HG03432 (cell line): Measurements from ENCODE around the gene ANKRD18A.
"Not testable (repeated sequence)": the region's sequence is repeated elsewhere in the genome, so short reads cannot be mapped to it uniquely, and the experiment has no call there.

Experiments used
- ATAC-seq: cut with Tn5 transposase; IDR thresholded peaks from one replicate; pipeline ENCODE4 v1.9.1; 2021; ENCODE audit warnings: mild to moderate bottlenecking, moderate library complexity; ENCODE audit not compliant: unreplicated experiment

ANKRD18A gene

DNA sequence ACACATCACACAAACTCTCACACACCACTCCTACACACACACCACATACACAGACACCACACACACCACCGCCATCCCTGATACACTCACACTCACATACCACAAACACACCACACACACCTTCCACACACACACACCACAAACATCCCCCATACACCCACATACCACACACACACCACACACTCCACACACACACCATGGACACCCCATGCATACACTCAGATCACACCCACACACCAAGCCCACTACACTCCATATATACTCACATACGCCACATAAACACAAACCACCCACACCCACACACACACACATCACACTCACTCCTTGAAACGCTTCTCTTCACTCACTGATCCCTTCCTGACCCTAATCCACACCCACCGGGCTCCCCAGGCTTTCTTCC, 9.1 kb upstream of the ANKRD18A start:
- ATAC-seq = no peak

DNA sequence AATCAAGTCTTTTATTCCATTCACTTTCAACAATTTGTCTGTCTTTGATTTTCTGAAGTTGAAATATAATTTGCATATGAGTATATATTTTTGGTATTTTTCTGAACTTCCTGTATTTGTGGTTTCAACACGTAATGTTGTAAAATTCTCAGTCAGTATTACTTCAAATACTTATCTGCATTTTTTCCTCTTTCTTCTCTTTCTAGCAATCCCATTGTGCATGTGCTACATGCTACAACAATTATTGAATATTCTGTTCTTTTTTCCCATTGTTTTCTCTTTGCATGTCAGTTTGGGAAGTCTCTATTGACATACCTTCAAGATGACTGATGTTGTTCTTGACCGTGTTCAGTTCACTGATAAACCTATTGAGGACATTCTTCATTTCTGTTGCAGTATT, 5.6 kb upstream of the ANKRD18A start:
- ATAC-seq = no peak

DNA sequence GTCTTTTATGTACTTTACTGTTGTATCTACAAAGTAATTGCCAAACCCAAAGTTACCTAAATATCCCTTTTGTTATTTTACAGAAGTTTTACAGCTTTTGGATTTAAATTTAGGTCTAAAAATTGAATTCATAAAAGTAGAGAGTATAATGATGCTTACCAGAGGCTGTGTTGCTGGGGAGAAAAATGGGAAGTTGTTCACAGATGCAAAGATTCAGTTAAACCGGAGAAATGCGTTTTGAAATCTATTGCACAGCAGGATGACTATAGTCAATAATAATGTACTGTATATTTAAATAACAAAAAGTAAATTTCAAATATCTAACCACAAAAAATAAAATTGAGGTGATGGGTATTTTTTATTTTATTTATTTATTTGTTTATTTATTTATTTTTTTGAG, 2.6 kb upstream of the ANKRD18A start:
- no peak for ATAC-seq

DNA sequence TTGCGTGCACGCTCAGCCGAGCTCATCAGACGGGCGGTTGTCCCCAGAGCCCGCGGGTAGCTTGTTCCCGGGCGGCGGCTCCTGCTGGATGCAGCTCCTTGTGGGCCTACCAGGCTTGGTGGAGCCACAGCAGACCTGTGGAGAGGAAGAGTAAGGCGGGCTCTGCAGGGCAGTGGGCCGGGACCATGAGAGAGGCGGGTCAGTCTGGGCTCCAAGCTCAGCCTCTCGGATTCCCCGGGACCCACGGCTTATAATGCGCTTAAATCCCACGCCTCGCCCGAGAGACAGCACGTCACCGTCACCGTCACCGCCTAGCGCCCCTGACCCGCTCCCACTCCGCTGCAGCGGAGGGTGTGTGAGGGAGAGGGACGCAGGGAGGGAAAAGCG, 1.9 kb upstream of the ANKRD18A start:
- ATAC-seq = no peak

DNA sequence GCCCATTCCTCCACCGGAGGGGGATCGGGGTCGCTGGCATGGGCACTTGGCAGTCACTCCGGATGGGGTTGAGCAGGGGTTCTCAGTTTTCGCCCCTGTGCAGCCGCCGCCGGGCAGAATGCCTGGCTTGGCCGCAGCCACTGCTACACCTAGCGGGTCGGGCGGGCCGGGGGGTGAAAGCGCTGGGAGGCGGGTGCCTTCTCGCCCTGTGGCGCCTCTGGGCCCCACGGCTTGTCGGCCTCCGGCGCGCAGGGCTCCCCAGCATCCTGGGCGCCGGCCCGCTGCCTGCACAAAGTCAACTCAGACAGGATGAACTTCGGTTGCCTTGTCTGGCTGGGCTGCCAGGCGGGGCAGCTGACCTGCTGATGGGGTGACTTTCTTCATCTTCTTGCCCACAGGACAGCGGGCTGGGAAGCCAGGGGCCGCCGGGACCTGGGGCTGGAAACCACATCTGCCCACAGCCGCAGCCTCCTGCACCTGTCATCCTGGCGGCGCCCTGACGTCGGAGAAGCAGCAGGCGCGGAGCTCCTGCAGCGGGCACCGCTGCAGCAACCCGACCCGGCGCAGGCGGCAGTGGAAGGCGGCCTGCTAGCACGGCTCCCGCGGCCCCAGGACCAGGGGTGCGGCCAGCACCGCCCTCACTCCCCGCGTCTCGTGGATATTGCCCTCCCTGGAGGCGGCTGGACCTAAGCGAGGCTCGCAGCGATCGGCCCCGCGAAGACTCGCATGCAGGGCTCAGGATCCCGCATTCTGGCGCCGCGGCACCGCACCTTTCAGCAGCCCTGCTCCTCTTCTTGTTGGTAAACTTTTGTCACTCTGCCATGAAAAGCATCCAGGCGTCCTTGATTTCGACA, 1.3 kb upstream of the ANKRD18A start:
- peak; percentile 35 for ATAC-seq

DNA sequence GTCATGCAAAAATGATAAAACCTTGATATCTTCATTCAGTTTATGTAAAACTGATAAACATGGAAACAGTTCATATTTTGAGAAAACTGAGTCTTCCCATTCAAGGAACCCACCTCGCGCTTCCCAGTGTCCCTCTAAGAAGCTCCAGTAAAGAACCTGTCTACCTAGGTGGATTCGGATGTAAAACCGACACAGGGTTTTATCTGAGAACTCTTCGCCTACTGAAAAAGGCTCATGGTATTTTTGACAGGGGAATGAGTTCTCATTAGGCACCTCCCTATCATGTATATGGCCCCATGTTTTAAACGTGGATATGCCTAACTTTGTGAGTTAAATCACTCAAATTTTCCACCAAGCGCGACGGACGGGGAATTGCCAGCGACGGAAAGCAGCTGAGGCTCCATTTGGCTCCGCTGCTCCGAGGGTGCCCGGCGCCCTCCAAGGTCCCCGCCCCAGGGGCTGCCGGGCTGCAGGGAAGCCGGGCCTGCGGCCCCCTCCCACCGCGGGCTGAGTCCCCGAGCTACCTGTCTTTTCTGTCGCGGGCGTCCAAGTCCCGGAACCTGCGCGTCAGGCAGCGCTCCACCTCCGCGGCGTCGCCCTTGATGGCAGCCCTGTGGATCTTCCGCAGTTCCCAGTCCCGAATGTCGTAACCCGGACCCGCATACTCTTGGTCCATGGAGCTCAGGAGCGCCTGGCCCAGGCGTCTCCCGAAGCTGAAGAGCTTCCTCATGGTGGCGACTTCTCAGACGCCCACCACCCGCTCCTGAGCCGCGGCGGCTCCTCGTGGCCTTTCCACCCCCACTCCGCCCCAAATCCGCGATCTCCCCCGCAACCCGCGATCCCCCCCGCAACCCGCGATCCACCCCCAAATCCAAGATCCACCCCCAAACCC, 594 bp downstream of the ANKRD18A start:
- no peak for ATAC-seq

DNA sequence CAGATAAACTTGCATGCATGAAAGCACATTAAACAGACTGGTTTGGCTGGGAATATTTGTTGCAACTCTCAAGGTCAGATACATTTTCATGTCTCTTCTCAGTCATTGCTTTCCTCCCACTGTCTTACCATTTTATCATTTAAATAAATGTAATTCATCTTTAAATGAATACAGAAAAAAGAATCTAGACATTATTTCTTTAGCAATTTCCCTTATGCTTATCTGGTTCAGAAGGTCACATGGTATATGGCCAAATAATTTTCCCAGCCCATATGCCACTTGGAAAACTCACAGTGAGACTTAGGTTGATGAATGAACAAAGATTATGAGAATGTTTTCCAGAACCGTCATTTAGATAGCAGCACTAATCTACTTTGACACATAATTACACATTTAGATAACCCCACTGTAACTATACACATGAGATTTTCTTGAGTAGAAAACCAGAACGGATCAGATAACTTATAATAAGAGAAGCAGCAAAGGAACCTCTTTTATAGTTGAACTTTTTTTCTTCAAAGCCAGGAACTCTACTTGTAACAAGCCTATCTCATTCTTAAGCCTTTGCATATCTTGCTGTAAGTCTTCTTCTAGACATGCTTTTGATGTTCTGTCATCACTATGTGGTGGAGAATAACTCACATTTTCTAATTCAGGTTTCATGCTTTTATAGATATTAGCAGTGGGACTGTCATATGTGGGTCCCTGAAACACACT, 22.2 kb downstream of the ANKRD18A start:
- ATAC-seq = not testable (repeated sequence)

DNA sequence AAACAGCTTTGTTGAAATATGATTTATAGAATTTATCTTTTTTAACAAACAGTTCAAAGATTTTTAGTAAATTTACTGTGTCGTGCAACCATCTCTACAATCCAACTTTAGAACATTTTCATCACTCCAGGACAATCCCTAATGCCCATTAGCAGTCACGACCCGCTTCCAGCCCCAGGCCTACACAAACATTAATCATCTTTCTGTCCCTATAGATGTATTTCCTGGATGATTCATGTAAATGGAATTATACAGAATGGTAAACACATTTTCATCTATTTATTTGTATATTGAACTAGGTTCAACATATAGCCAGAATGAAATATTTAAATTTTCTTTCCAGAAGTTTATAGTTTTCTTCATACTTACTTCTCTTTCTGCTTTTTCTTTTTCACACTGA, 25.3 kb downstream of the ANKRD18A start:
- ATAC-seq = not testable (repeated sequence)

DNA sequence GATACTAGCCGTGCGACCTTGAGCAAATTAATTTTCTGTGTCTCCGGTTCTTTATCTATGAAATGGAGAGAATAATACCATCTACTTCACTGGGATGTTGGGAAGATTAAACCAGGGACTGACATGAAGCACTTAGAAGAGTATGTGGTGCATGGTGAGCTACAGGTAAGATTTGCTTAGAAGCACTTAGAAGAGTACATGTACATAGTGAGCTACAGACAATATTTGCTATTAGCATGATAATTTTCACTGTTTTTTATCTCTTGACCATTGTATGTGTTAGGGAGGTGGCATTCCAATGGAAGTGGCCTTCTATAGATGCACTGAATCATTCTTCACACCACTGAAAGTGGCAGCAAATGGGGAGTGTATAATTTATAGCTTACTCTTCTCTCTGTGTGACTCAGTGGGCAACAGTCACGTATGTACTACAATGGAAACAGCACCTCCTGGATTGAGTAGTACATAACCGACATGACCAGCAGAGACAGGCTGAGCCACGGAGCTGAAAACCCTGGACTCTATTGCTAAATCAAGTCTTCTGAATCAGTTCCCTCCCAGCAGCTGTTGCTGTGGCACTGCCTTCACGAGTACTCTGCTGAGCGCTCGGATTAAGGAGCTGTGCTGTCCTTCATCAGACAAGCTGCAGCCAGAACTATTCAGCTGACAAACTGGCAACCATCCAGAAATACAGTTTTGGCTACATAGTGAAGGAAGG, 28.9 kb downstream of the ANKRD18A start:
- ATAC-seq = not testable (repeated sequence)

DNA sequence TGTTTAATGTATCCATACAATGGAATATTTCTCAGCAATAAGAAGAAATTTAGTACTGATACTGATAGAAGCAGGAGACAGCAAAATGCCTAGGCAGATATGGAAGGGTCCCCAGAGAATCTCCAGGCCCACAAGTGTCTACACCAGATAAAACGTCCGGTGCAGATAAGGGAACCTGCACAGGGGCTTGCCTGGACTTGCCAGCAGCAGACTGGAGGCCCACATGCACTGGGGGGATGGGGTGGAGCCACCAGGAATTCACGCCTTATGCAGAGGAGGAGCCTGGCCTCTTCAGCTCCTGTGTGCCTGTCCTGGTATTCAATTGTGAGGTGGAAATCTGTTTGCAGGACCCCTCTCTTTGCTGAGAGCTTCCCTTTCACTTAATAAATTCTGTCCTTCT, 36.6 kb downstream of the ANKRD18A start:
- ATAC-seq = not testable (repeated sequence)

DNA sequence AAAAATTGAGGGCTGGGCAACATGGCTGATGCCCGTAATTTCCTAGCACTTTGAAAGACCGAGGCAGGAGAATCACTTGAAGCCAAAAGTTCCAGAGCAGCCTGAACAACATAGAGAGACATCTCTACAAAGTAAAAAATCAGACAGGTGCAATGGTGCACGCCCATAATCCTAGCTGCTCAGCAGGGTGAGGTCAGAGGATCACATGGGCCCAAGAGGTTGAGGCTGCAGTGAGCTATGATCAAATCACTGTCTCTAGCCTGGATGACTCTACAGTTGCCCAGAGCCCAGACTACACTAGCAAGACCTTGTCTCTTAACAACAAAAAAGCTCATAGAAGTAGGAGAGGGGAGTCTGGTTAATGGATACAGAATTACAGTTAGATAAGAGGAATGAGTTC, 40.3 kb downstream of the ANKRD18A start:
- ATAC-seq = not testable (repeated sequence)

DNA sequence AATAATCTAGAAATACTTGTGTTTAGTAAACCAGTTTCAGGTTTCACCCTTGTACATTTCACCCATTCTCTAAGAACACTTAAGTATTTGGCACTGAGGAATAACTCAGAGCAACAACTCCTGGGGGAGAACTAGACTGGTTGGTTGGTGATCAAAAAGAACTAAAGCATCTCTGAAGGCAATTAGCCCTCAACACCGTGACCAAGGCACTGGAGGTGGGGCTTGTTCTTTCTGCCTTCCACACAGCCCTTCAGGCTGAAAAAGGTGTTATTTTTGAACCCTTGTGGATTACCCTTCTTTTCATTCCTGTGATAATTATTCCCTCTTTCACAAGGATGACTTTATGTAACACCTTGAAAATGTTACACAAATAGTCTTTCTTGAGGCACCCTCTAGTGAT, 44.2 kb downstream of the ANKRD18A start:
- ATAC-seq = not testable (repeated sequence)

DNA sequence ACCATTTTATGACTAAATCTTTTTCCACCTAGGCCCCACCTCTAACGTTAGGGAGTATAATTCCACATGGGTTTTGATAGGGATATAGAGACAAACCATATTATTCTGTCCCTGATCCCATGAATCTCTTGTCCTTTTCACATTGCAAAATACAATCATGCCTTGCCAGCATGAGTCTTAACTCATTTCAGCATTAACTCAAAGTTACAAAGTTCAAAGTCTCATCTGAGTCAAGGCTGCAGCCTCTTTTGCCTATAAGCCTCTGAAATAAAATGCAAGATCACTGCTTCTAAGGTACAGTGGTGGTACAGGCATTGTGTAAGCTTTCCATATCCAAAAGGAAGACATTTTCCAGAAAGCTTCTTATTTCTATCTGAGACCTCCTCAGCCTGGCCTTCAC, 54.3 kb downstream of the ANKRD18A start:
- ATAC-seq = not testable (repeated sequence)

DNA sequence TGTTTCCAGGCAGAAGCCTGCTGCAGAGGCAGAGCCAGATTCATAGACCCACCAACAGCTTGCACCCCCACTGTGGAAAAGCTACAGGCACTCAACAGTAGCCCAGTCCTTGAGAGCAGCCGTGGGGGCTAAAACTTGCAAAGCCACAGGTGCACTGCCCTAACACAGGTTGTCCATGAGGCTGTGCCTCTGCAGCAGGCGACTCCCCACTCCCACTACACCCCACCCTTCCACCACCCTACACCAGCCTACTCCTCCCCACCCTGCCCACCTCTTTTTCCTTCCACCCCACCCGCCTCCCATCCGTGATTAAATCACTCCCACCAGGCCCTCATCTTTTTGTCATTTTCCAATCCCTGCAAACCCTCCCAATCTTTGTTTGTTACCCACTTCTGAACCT, 55.2 kb downstream of the ANKRD18A start:
- ATAC-seq = not testable (repeated sequence)

DNA sequence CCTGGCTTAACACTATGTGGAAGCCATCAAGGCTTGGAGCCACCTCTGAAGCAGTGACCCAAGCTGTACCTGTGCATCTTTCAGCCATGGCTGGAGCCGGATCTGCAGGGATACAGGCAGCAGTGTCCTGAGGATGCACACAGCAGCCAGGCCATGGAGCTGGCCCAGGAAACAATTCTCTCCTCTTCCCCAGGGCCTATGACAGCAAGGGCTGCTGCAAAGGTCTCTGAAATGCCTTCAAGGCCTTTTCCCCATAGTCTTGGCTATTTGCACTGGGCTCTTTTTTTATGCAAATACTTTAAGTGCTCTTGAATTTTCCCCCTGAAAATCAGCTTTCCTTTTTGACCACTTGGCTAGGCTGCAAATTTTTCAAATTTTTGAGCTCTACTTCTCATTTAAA, 56.5 kb downstream of the ANKRD18A start:
- ATAC-seq = not testable (repeated sequence)

DNA sequence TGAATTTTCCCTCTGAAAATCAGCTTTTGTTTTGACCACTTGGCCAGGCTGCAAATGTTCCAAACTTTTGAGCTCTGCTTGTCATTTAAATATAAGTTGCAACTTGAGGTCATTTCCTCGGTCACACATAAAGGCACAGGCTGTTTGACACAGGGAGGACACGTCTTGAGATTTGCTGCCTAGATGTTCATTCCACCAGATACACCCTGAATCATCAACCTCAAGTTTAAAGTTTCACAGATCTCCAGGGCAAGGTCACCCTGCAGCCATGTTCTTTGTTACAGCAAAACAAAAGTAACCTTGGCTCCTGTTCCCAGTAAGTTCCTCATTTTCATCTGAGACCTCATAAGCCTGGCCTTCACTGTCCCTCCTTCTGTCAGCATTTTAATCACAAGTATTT, 59.3 kb downstream of the ANKRD18A start:
- not testable (repeated sequence) for ATAC-seq

DNA sequence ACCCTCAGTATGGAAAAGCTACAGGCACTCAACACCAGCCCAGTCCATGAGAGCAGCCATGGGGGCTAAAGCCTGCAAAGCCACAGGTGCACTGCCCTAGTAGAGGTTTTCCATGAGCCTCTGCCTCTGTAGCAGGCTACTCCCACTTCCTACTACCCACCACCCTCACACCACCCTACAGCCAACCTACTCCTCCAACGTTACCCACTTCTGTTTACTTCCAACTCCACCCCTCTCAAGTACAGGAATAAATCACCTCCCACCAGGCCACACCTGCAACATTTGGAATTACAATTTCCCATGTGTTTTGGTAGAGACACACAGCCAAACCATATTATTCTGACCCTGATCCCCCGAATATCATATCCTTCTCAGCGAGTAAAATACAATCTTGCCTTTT, 61.2 kb downstream of the ANKRD18A start:
- ATAC-seq = not testable (repeated sequence)

DNA sequence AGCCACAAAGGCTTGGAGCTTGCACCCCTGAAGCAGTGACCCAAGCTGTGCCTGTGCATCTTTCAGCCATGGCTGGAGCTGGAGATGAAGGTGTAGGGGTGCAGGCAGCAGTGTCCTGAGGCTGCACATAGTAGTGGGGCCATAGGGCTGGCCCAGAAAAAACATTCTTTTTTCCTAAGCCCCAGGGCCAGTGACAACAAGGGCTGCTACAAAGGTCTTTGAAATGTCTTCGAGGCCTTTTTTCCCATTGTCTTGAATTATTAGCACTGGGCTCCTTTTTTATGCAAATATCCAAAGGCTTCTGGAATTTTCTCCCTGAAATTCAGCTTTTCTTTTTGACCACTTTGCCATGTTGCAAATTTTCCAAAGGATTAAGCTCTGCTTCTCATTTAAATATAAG, 62.6 kb downstream of the ANKRD18A start:
- ATAC-seq = not testable (repeated sequence)

DNA sequence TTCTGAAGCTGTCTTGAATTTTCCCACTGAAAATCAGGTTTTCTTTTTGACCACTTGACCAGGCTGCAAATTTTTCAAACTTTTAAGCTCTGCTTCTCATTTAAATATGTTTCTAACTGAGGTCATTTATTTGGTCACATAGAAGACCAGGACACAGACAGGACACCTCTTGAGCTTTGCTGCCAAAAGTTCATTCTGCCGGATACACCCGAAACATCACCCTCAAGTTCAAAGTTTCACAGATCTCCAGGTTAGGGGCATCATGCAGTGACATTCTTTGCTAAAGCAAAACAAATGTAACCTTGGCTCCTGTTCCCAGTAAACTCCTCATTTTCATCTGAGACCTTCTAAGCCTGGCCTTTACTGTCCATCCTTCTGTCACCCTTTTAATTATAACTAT, 65.4 kb downstream of the ANKRD18A start:
- ATAC-seq = not testable (repeated sequence)

DNA sequence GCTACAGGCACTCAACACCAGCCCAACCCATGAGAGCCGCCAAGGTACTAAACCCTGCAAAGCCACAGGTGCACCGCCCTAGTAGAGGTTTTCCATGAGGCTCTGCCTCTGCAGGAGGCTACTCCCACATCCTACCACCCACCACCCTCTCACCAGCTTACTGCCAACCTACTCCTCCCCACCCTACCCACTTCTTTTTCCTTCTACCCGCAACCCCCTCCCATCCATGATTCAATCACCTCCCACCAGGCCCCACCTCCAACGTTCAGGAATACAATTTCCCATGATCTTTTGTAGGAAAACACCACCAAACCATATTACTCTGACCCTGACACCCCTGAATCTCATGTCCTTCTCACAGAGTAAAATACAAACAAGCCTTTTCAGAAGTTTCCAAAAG, 67.4 kb downstream of the ANKRD18A start:
- ATAC-seq = not testable (repeated sequence)
